ENCODE results near the gene PYGL.
A peak's percentile ranks its signal among the peaks of the same experiment; 100 is the strongest.
"Not testable (repeated sequence)": the region's sequence is repeated elsewhere in the genome, so short reads cannot be mapped to it uniquely, and the experiment has no call there.

The PYGL gene

DNA sequence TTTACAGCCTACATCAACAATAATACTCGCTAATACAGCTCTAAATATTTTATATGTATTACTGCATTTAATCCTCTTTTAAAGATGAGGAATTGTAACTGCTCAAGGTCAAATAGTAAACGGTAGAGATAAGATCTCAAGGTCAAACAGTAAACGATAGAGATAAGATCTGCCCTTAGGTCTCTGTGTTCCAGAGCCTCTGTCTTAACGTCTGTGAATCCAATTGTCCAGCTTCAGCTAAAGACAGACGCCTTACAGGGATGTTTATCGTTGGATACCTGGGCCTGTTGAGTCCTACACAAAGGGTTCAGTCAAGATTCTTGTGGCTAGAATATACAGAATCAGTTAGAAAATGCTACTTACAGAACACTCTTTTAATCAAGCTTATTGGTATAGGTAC lies 20.0 kb downstream of the PYGL start:
- Histone ChIP-seq H3K9me3 (ENCODE audit: insufficient read depth, low read depth, low read length) (no peaks in the 10 kb centered on the region), H3K27ac (ENCODE audit: low read depth, low read length) (no peak overlapping the region), H3K4me1 (ENCODE audit: insufficient read depth, low read length) (peaks cover 11% of the 10 kb centered on the region), H3K9ac (ENCODE audit: low read depth, low read length) (no peak overlapping the region), H3K27me3 (ENCODE audit: insufficient read depth, low read length) (no peaks in the 10 kb centered on the region), H3K4me3 (ENCODE audit: low read length) (no peak overlapping the region), H3K36me3 (ENCODE audit: insufficient read depth, low read length) (peaks cover 54% of the 10 kb centered on the region)
- WGBS: 91% methylated on average over 5 of the region's 6 CpGs

DNA sequence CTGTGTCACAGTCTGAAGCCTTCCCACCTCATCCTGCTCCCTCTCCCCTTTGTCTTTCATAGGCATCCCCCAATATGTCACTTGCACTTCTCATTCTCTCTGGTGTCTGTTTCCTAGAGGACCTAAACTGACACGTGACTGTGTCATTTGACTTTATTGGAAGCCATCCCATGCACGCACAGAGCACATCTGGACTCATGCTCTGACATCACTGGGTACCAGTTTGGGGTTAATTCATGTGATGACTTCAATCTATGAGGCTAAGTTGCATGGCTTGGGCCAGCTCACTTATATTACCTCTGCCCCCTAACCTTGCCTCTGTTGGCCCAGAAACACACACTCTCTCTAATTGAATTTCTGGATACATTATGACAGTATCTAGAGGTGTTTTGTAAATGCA lies 21.5 kb downstream of the PYGL start:
- Histone ChIP-seq H3K9me3 (ENCODE audit: insufficient read depth, low read depth, low read length) (no peaks in the 10 kb centered on the region), H3K27me3 (ENCODE audit: insufficient read depth, low read length) (no peaks in the 10 kb centered on the region), H3K36me3 (ENCODE audit: insufficient read depth, low read length) (peaks cover 48% of the 10 kb centered on the region), H3K9ac (ENCODE audit: low read depth, low read length) (no peak overlapping the region), H3K27ac (ENCODE audit: low read depth, low read length) (no peak overlapping the region), H3K4me1 (ENCODE audit: insufficient read depth, low read length) (peaks cover 11% of the 10 kb centered on the region), H3K4me3 (ENCODE audit: low read length) (no peak overlapping the region)
- 98% methylated on average over 2 of the region's 2 CpGs for WGBS

DNA sequence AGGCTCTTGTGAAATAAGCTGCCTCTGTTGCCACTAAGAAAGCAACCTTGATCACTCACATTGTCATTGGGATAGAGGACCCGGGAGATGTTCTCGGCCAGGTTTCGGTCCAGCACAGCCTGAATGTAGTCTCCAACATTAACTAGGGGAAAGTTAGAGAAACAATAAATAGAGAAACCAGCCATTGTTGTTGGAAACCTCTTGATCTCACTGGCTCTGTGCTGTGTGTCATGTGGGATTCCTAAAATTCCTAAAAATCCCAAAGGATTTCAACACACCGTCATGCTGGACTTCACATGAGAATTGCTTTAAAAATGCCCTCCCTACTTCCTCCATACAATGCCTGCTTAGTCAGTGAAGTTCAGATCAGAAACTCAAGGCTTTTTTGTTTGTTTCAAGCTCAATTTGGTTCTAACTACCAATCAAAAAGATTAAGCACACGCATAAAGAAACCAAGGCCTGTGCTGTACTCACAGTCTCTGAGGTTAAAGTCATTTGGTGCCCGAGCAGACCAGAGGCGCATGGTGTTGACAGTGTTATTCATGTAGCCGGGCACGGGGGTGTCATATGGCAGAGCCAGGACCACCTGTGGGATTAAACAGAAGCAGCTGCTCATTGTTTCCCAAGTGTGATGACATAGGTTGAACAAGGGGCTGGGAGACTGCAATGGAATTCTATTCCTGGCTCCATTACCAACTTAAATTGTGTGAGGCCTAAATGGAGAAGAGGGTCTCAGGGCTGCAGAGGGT lies 23.6 kb downstream of the PYGL start:
- Histone ChIP-seq H3K27ac (ENCODE audit: low read depth, low read length) (0 out of 2 replicates have a peak overlapping the region, but pooled peaks have one; percentile 10), H3K36me3 (ENCODE audit: insufficient read depth, low read length) (peaks cover 59% of the 10 kb centered on the region)

GRCh38 chr14:50919524-50919923 lies 24.8 kb downstream of the PYGL start:
- not testable (repeated sequence) for H3K27me3 ChIP-seq (ENCODE audit: insufficient read depth, low read length); H3K9me3 ChIP-seq (ENCODE audit: insufficient read depth, low read depth, low read length); H3K9ac ChIP-seq (ENCODE audit: low read depth, low read length); H3K27ac ChIP-seq (ENCODE audit: low read depth, low read length); H3K4me3 ChIP-seq (ENCODE audit: low read length)
- H3K4me1 ChIP-seq (ENCODE audit: insufficient read depth, low read length): peaks cover 11% of the 10 kb centered on the region; the same call in 1 of the 2 replicates
- WGBS: 91% methylated on average over 5 of the region's 5 CpGs
- H3K36me3 ChIP-seq (ENCODE audit: insufficient read depth, low read length): peaks cover 62% of the 10 kb centered on the region

More for the DNA sequence above, 23.6 kb downstream of the PYGL start:
- Histone ChIP-seq H3K27me3 (ENCODE audit: insufficient read depth, low read length) (no peaks in the 10 kb centered on the region), H3K4me1 (ENCODE audit: insufficient read depth, low read length) (peaks cover 11% of the 10 kb centered on the region), H3K4me3 (ENCODE audit: low read length) (no peak overlapping the region), H3K9ac (ENCODE audit: low read depth, low read length) (no peak overlapping the region), H3K9me3 (ENCODE audit: insufficient read depth, low read depth, low read length) (no peaks in the 10 kb centered on the region)
- WGBS: 89% methylated on average over 9 of the region's 9 CpGs

- WGBS: 94% methylated on average over 6 of the region's 6 CpGs
These were observed 26.8 kb downstream of the PYGL start for GRCh38 chr14:50917449-50917848.

DNA sequence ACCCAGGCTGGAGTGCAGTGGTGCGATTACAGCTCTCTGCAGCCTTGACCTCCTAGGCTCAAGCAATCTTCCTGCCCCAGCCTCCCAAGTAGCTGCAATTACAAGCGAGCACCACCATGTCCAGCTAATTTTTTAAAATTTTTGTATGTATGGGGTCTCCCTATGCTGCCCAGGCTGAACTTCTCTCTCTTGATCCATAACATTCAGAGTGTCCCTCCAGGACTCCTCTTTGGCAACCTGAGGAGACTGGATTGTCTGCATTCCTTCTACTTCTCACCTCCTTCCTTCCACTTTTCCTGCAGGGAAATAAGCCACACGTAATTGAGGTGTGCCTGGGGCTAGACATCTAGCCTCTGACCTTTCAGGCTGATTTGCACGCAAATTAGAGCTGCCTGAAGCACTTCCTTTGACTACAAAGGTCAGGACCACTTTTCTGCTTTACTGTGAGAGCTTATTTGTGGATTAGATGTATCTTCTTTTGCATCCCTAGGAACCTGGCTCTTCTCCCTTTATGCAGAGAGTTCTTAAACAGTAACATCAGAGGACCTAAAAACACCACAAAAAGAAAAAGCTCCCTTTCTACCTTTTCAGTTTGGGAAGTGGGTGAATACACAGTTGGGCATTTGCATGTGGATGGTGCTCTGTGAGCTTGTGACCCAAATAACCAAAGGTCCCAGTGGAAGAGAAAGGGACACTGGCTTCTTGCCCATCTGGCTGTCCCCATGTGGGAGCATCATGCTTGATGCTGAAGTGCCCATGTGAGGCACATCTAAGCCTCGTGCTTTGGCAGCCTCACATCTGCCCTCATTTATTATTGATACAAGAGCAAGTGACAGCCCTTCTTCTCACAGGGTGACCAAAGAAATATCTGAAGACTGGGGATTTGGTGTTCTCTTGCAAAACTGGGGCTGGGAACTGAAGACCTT lies 33.5 kb downstream of the PYGL start:
- Histone ChIP-seq H3K36me3 (ENCODE audit: insufficient read depth, low read length) (peaks cover 72% of the 10 kb centered on the region), H3K27ac (ENCODE audit: low read depth, low read length) (no peak overlapping the region), H3K27me3 (ENCODE audit: insufficient read depth, low read length) (no peaks in the 10 kb centered on the region), H3K9me3 (ENCODE audit: insufficient read depth, low read depth, low read length) (no peaks in the 10 kb centered on the region), H3K9ac (ENCODE audit: low read depth, low read length) (no peak overlapping the region), H3K4me1 (ENCODE audit: insufficient read depth, low read length) (peaks cover 21% of the 10 kb centered on the region), H3K4me3 (ENCODE audit: low read length) (no peak overlapping the region)
- WGBS: 68% methylated on average over 5 of the region's 5 CpGs

More at GRCh38 chr14:50917449-50917848, 26.8 kb downstream of the PYGL start:
- H3K27me3 ChIP-seq (ENCODE audit: insufficient read depth, low read length): no peaks in the 10 kb centered on the region
- H3K9ac ChIP-seq (ENCODE audit: low read depth, low read length): no peak overlapping the region
- no peaks in the 10 kb centered on the region for H3K9me3 ChIP-seq (ENCODE audit: insufficient read depth, low read depth, low read length)
- peaks cover 11% of the 10 kb centered on the region; the same call in 1 of the 2 replicates for H3K4me1 ChIP-seq (ENCODE audit: insufficient read depth, low read length)
- peaks cover 56% of the 10 kb centered on the region for H3K36me3 ChIP-seq (ENCODE audit: insufficient read depth, low read length)
- no peak overlapping the region for H3K4me3 ChIP-seq (ENCODE audit: low read length)
- no peak overlapping the region for H3K27ac ChIP-seq (ENCODE audit: low read depth, low read length)

DNA sequence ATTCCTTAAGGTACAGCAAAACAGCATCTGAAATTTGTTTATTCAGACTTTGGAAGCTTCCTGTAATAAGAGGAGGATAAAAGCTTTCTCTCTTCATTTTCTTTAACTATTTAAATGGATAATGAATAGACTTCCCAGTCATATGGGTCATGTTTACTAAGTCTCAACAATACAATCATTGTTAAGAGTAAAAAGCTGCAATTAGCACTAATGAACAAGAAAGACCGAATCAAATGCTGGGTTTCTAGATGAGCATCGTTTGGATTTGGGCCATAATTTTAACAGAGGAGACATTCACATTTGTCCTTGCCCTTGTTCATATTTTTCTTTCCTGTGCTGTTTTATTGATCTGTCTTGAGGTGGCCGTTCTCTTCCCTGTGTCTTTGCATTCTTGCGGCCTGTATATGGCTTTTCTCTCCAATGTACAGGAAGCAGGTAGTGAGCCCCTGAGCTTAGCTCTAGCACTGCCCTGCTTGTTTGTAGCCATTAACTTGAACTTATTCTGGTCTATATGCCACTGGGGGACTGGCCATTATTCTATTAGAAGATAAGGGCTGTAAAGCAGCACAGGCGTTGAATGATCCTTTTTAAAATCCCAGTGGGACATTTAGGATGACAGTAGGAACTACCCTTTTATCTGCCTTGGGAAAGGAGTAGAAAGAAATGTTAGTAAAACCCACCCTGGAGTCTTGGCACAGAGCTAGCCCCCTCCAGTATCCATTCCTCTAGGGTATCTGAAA lies 37.8 kb downstream of the PYGL start:
- Histone ChIP-seq H3K9ac (ENCODE audit: low read depth, low read length) (no peak overlapping the region), H3K4me1 (ENCODE audit: insufficient read depth, low read length) (peaks cover 21% of the 10 kb centered on the region), H3K27ac (ENCODE audit: low read depth, low read length) (no peak overlapping the region), H3K4me3 (ENCODE audit: low read length) (no peak overlapping the region), H3K9me3 (ENCODE audit: insufficient read depth, low read depth, low read length) (peaks cover 6% of the 10 kb centered on the region), H3K27me3 (ENCODE audit: insufficient read depth, low read length) (no peaks in the 10 kb centered on the region), H3K36me3 (ENCODE audit: insufficient read depth, low read length) (peaks cover 55% of the 10 kb centered on the region)
- WGBS: 81% methylated on average over 5 of the region's 5 CpGs

DNA sequence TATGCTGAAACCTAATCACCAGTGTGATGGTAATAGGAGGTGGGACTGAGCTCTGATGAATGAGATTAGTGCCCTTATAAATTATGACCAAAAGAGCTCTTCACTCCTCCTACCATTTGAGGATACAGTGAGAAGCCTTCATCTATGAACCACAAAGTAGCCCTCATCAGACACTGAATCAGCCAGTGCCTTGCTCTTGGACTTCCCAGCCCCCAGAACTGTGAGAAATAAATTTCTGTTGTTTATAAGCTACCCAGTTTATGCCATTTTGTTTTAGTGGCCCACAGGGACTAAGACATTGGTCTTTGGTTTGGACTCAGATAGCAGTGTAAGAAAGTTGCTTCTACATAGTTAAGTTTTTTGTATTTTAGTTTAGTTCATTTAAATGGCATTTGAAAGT lies 39.6 kb downstream of the PYGL start:
- Histone ChIP-seq H3K4me3 (ENCODE audit: low read length) (no peak overlapping the region), H3K9me3 (ENCODE audit: insufficient read depth, low read depth, low read length) (peaks cover 6% of the 10 kb centered on the region), H3K4me1 (ENCODE audit: insufficient read depth, low read length) (peaks cover 11% of the 10 kb centered on the region), H3K36me3 (ENCODE audit: insufficient read depth, low read length) (peaks cover 45% of the 10 kb centered on the region), H3K27me3 (ENCODE audit: insufficient read depth, low read length) (no peaks in the 10 kb centered on the region), H3K9ac (ENCODE audit: low read depth, low read length) (no peak overlapping the region), H3K27ac (ENCODE audit: low read depth, low read length) (no peak overlapping the region)

- peaks cover 20% of the 10 kb centered on the region for H3K36me3 ChIP-seq (ENCODE audit: insufficient read depth, low read length)
- H3K27me3 ChIP-seq (ENCODE audit: insufficient read depth, low read length): no peaks in the 10 kb centered on the region
- H3K4me3 ChIP-seq (ENCODE audit: low read length): no peak overlapping the region
- no peak overlapping the region for H3K9ac ChIP-seq (ENCODE audit: low read depth, low read length)
- H3K27ac ChIP-seq (ENCODE audit: low read depth, low read length): no peak overlapping the region
- WGBS: no CpG with 5 or more reads among the region's 3 CpGs
- H3K9me3 ChIP-seq (ENCODE audit: insufficient read depth, low read depth, low read length): peaks cover 6% of the 10 kb centered on the region
- H3K4me1 ChIP-seq (ENCODE audit: insufficient read depth, low read length): peaks cover 25% of the 10 kb centered on the region
These were observed 42.9 kb downstream of the PYGL start for GRCh38 chr14:50901361-50901760.

DNA sequence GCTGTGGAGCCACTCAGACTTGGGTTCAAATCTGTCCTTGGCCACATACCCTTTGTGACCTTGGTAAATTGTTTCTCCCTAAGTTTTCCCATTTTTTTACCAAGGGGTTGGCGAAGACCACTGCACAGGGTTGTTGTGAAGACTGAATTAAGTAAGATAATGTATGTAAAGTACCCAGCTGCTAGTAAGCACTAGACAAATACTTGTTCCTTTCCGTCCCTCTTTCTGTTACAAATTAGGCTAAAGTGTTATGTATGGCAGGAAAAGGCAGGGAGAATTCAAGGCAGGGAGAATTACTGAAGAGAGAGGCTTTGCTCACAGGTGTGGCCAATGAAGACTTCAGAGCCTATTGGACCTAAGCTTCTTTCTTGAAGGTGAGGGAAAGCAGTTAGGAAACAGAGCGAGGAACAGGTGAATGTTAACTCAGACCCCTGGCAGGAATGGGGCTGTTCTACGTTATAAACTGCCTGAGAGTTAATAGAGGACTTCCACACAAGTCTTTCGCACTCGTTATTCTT lies 46.6 kb downstream of the PYGL start:
- peak overlapping the region; percentile 19; the same call in 1 of the 2 replicates for H3K9ac ChIP-seq (ENCODE audit: low read depth, low read length)
- H3K4me3 ChIP-seq (ENCODE audit: low read length): 0 out of 2 replicates have a peak overlapping the region, but pooled peaks have one; percentile 16
- H3K27me3 ChIP-seq (ENCODE audit: insufficient read depth, low read length): no peaks in the 10 kb centered on the region
- H3K27ac ChIP-seq (ENCODE audit: low read depth, low read length): peak overlapping the region; percentile 68; the same call in 1 of the 2 replicates
- 63% methylated on average over 5 of the region's 6 CpGs for WGBS
- no peaks in the 10 kb centered on the region for H3K9me3 ChIP-seq (ENCODE audit: insufficient read depth, low read depth, low read length)
- H3K4me1 ChIP-seq (ENCODE audit: insufficient read depth, low read length): peaks cover 25% of the 10 kb centered on the region
- H3K36me3 ChIP-seq (ENCODE audit: insufficient read depth, low read length): no peaks in the 10 kb centered on the region
